HG03108 (cell line): ENCODE results near the gene NR2F2.

Source experiments
- ATAC-seq: cut with Tn5 transposase; IDR thresholded peaks from one replicate; pipeline ENCODE4 v1.9.1; 2021; ENCODE audit warnings: moderate library complexity; ENCODE audit not compliant: unreplicated experiment

The NR2F2 gene

DNA sequence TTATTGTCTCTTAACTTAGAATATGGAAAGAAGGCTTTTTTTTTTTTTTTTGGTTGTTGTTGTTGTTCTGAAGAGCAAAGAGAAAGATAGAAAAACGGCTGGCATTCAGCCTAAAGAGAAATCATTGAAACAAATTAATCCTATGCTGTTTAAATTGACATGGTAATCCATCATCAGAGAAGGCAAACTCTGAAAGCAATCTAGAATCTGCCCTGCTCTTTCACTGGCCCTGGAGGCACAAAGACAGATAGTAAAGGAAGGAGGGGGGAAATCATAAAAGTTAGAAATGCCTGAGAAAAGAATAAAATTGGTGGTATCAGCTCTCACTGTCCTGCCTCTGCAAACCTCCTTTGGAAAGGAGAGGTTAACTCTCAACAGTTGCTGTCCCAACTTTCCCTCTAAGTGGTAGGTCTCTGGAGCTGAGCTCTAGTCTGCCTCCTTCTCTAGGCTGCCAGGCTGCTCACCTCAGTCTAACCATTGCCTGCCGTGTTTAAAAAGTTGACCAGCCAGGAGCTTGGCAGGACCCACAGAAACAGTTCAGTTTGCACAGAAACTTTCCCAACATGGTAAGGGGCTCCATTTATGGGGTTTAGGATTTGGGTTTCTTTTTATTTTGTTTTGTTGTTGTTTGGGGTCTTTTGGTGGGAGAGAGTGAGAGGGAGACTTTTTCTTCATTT lies 13.4 kb upstream of the NR2F2 start:
- no peak for ATAC-seq

DNA sequence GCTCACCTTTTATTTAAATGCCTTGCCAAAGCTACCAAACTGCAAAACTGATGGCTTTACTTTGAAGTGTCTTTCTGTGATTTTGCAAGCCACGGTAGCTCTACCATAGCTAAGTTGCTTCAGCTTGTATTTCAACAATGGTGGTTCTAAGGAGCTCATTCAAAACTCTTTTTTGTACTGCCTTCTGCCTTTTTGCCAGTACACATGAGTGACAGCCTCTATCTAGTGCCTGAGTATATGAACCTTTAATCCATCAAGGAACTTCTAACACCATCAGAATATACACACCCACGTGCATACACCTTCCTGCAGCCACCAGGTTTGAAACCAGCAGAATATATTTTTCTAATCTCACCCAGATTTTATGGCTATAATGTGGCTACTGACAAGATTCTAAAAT lies 10.4 kb upstream of the NR2F2 start:
- no peak for ATAC-seq

DNA sequence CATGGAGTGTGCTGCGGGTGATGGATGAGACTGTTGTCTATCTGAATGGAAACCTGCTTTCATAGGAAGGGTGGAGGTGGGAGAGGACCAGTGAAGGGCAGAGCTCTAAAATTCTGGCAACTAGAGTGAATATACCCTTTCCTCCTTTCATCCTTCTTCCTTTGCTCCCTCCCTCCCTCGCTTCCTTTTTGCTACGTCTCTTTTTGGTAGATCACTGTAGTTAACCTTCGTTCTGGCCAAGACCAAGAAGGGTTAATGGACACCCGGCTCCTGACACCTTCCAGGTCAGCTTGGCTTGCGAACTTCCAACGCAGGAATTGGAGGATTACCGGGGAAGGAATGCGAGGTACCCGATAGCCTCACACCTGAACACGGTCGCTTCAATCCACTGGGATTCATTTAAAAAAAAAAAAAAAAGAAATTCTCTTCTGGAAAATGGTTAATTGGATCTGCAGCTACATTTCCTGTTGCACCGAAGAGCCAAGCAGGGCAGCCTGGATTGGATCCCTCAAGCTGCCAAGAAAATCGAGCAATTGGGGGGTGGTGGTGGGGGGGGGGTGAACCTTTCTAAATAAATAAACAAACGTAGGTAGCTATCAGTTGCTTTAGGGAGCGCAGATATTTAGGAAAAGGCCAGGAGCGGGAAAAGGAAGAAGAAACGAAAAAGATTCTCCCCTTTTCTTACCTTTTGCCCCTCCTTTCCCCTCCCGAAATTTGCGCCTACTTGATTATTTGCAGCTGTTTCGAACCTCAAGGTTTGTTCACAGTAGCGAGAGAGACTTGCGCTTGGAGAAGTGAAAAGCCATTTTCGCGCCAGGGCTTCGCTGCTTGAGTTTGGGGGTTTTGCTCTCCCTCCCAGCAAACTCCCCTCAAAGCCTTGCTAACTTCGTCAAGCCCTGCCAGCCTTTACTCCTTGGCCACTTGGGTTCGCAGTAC lies 9.5 kb upstream of the NR2F2 start:
- no peak for ATAC-seq

DNA sequence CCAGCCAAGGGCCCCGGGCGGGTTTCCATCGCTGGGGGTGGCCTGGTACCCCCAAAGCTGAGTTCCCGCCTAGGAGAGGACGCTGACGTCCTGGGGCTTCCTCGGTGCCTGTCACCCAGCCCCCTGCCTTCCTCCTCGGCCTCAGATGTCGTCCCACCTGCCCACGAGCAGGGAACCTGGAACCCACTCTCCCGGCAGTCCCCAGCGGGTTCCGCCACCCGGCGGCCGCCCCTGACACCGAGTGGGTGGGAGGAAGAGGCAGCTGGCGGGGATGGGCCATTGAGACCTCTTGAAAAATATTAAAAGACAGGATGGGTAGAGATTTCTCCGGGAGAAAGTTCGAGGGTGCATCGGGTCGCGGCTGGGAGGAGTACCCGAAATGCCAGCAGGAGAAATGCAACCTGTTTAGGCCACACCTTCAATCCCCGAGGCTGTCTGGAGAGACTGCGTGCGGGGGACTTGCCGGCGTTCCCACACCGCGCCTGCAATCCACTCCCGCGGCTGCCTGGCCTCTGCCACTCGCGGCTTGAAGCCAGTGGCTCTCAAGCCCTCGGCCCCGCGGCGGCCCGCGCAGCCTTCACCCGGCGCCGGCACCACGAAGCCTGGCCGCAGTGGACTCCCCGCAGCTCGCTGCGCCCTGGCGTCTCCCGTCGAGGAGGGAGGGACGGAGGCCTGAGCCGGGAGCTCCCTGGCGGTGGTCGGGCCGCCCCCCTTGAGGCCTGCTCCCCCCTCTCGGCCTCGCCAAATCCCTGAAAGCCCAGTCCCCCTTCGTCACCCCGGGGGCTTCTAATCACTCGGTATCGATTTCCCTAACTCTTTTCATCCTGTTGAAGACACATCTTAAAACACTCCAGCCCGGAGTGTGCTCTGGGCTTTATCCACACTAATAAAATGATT lies 8.6 kb upstream of the NR2F2 start:
- ATAC-seq: no peak

DNA sequence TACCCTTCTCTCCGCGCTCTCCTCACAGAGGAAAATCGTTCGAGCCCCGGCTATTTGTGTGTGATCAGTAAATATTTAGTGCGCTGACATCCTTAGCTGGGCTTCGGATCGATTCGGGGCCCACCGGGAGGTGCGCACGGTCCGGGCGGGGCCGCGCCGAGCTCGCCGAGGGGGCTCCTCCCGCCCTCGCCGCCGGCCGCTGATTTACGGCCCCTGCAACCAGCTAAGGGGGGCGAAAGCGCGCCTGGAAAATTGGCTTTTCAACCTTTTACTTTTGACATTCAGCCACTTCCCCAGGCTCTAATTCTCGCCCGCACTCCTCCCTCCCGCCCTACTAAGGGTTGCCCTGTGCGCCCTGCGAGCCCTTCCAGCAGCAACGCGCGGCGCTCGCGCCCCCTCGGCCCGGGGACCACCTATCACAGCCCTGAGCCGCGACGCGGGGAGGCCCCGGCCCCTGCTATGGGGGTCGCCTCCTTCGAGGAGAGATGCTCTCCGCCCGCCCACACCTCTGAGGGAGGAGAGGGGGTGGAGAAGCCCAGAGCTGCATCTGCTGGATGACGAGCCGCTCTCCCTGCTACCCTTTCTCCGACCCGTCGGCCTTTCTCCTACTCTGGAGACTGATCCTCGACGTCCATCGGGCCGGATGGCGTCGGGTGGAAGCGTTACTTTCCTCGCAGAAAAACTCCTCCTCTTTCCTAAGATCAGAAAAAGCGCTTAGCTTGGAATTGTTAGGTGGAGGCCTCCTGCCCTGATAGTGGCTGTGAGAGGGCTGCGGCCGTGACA lies 7.8 kb upstream of the NR2F2 start:
- no peak for ATAC-seq

DNA sequence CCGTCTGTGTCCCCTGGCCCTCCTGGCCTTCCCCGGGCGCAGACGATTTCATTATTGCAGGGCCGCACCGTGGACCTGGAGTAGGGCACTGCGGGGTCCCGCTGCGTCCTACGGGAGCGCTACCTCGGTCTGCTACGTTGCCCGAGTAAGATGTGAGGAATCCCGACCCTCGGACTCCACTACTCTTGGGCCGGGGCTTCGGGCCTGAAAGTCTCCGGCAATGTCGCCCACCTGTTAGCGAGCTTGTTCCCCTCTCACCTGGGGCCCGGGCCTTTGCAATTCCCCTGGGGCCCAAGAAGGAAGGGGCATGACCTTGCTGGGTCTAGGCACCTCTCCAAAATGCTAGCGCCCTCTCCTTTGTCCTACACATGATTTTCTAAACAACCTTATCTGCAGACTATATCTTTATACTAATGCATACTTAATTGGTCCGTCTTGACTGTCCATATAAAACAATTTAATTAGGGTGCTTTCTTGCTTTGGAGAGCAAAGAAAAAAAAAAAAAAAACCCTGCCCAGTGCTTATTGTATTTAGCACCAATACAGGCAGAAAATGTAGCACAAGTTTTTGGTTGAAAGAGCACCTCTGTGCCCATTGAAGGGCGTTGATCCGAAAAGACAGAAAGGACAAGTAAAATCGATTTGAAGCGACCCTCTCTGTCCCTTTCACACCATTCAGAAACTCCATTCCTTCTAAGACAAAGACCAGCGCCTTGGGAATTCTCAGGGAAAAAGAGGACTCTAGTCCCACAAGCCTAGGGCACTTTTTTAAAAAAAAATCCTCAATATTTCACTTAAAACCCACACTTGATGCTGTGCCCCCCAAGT lies 7.0 kb upstream of the NR2F2 start:
- ATAC-seq: no peak

DNA sequence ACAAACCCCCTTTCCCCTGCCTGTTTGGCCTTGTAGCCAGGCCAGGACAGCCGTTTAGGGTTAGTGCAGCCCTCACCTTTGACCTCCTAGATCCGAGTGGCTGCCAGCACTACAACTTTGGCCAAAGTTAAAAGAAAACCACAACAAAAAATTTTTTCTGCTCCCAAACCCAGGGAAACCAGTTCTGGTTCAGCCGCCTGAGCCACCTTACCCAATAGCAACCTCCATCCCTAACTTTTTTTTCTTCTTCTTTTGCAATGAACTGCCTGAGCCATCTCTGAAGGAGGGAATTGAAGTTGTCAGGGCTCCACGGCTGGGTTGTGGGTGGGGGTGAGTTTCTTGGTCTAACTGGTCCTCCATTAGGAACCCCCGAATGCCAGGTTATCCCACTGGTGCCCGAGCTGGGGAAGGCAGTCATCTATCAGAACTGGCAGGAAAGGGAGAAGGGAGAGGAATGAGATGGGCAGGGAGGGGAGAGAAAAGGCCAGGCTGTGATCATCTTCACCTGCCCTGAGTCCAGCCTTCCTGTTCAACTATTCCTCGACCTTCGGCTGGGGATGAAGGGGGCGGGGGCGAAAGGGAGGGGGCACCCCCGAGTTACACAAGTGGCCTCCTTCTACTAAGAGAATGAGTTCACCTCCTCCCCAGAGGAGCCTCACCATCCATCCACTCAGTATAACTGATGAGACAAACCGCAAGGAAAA lies 6.2 kb upstream of the NR2F2 start:
- no peak for ATAC-seq

DNA sequence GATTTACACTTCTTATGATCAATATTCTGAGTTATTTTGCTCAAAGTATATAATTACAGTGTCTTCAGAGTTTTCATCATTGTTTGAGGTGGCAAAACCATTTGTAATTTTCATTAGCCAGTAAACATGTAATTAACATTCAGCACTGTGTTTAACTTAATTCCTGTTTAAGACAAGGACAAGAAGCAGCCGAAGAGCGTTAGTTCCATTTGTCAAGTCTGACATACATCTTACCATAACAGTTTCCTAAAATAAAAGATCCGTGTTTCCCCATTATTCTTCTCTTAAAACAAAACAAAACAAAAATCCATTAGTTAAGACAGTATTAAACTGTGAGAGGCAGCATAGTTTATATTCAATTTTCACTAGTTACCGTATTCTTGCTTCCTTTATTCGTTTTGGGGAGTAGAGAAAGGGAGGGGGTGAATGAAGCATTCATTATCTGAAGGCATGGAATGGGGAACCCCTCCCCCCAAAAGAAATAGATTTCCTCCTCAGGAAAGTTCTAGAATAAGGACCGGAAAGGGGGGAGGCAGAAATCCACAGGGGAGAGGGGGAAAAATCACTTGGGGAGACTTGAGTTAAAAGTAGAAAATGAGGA lies 5.5 kb upstream of the NR2F2 start:
- no peak for ATAC-seq

DNA sequence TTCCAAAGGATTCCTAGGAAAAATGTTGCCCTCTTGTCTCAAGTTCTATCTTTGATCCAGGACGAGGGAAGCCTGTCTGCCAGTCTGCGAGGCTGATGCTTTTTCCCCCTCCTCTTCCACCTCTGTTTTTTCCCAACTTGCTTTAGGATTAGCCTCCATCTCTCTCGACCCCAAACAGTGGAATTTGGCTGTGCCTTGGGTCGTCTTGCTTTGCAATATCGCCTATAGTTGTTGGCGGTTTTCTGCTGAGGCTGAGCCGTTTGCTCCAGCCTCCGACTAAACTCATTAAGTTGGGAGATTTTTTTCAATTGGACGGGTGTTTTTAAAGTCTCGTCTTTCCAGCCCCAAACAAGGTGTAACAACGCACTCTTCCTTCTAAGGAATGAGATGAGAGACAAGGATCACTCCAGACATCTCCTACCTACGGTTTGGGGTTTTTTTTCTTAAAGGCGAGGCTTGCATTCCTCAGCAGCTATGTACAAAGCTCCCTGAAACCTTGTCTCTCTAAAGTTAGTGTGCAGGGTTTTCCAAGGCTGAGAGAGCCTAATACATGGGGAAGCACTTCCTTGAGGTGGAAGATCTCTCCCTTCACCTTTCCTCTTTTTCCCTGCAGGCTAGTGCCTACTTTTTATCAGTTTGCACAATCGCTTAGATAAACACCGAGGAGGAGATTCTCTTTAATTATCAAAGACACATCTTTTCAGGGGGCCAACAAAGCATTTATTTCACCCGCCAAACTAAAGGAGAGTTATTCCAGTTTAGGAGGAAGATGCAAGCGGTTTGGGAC lies 4.8 kb upstream of the NR2F2 start:
- ATAC-seq: no peak

DNA sequence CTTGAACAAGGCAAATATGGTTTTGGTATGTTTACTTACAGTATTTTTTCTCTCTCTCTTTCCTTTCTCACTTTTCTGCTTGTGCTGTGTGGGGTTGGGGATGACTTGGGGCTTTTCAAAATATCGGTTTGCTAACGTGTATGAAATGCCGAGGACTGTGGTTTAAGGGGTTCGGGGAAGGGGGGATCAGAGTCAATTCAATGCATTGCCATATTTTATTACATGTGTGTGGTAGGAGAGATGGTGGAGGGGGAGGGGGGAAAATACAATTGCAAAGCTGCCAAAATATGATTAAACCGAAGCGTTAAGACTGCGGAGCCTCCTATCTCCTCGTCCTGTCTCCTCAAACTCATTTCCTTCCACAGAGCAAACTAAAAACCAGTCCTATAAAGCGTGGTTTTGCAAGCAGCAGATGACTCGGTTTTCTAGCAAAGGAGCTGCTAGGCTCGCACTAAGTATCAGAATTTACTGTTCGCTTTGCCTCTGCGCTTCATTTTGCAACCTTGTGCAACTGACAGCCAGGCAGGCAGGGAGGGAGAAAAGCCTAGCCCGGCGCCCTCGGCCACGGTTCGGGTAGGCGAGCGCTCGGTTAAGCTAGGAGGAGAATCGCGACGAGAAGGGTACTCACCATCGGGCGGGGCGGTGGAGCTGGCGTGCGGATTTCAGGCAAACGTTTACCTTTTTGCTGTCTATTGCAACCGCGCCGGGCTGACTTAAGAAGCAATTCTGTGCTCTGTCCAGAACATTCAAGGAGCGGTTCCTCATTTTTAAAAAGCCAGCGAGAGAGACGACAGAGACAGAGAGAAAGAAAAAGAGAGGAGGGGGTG lies 4.0 kb upstream of the NR2F2 start:
- no peak for ATAC-seq

DNA sequence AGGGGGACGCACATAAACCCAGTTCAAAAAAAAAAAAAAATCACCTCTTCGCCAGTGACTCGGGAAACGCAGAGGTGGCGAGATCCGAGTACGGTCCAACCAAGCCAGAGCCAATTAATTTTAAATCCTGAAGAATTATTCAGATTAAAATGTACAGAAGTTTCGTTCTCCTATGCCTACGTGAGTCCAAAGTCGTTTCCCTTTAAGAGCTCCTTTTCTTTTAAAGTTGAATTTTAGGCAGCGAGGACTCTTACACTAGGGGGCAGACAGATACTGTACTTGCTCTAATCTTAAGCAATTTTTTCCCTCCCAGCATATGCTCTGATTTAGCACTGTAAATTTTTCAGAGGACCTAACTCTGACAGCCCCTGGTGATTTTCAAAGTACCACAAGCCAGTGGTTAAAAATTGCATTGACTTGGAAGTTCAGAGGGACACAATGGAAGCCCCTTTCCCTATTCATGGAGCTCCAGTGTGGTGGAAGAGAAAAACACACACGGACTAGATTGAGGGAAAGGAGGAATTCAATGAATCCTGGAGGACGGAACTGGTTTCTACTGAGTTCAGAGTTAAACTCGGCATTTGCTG lies 3.3 kb upstream of the NR2F2 start:
- no peak for ATAC-seq

DNA sequence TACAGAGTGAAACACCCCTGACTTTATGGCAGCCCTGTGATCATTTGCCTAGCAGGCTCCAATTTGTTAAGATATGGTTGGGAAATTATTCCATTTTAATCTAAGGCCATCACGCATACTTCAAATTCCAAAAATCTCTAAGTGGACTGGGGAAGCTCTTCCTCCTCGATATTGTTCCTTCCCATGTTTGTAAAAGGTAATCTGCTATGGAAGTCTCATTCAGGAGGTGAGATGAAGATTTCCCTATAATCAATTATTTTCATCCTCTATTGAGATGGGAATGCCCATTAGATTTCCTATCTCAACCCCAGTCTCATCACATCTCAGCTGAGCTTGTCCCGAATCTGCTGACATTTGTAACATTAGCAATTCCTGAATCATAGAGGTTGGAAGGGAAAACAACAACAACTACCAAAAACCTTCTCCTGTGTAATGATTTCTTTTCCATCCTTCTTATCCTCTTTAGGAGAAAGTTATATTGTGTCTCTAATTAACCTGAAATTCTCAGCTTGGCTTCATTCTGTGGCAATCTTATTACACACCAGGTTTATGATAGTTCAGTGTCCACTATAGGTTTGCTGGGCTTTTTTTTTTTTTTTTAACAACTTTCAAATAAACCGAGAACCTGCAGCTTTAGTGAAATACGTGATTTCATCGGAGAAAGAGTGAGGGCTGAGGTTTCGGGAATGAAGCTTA lies 2.2 kb upstream of the NR2F2 start:
- ATAC-seq: no peak

DNA sequence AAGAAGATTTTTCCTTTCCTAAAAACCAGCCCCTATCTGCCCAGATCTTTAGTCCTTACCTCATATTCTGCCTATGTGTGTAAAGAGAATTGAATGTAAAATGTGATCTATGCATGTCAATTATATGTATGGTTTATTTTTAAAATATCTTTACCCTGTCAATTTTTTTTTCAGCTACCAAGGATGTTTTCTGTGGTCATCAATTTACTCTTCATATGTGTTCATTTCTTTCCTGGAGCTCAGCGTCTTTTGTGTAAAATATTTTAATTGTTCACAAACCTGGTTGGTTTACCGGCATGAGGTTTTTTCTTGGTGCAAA lies 1.7 kb upstream of the NR2F2 start:
- ATAC-seq: no peak

DNA sequence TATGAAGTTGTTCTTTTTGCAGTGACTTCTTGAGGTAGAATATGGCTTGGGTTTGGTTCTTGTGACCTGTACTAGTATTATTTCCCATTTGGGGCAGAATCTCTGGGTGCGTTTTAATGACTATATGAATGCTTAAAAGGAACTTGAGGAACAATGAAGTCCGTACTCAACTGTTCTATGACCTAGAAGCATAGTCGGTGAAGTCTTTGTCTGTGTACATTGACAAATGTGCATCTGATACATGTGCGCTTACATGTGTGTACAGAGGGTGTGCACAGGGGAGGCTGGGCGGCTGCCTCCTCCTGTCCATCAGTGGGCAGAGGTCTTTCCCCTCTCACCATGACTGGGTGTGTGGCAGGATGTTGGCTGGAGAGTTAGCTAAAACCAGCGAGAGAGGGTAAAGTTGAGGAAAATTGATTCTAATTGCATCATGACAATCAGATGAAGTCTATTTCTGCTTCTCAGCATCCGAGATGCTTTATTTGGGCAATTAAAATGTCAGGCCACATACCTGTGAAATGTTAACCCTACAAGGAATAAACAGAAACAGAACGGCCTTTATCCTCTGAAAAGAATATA lies 1.0 kb upstream of the NR2F2 start:
- no peak for ATAC-seq

DNA sequence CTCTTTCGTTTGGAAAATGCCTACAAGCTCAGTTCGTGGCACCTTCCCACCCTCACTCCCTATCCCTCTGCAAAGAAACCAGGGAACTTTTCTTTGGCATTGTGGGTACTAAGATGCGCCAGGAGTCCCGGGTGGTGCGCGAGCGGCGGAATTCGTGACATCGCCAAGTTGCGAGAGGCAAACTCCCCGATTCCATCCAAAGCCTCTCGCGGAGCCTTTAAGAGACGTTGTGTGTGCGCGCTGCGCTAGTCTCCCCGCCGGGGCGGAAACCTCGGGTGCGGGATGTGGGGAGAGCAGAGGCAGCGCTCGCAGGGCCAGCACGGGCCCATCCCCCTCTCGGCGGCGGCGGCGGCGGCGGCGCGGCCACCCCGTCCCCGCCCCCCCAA lies 443 bp upstream of the NR2F2 start:
- ATAC-seq: no peak
